KG1 (cell line): ENCODE results near the gene SLCO1B3.

ENCODE experiments used
- DNase-seq: peaks from one replicate; lab custom pipeline; 2025; lab: John Stamatoyannopoulos, UW

The SLCO1B3 gene

GRCh38 chr12:20883288-20883687, 72.8 kb downstream of the SLCO1B3 start:
- no peak for DNase-seq

- no peak for DNase-seq
These were observed 74.6 kb downstream of the SLCO1B3 start for GRCh38 chr12:20885116-20885515.

DNA sequence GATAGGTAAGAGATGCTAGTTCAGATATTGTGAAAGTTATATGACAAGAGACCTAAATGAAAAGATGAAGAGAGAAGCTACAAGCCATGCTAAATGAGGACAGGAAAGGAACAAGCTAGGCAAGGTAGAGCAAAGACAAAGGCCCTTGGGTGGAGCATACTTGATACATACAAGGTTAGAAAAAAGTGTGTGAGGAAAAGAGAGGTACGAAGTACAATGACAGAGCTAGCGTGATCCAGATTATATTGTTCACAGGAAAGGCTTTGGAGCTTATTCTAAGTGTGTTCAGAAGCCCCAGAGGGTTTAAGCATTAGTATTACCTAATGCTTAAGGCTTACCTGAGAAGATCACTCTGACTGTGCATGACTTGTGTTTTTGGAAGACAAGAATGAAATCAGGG, 75.0 kb downstream of the SLCO1B3 start:
- no peak for DNase-seq

GRCh38 chr12:20917269-20917668, 106.8 kb downstream of the SLCO1B3 start:
- no peak for DNase-seq

- DNase-seq, result no peak
These were observed 107.3 kb downstream of the SLCO1B3 start for GRCh38 chr12:20917819-20918218.

DNA sequence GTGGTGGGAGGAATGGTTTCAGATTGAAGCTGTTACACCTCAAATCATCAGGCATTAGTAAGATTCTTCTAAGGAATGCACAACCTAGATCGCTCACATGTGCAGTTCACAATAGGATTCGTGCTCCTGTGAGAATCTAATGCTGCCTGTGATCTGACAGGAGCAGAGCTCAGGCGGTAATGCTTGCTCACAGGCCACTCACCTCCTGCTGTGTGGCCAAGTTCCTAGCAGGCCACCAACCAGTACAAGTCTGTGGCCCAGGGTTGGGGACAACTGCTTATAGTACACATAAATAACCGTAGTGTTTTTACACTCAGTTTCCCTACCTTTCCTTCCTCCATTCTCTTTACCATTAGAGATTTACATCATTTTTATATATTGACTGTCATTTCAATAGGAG, 121.4 kb downstream of the SLCO1B3 start:
- DNase-seq, result no peak

DNA sequence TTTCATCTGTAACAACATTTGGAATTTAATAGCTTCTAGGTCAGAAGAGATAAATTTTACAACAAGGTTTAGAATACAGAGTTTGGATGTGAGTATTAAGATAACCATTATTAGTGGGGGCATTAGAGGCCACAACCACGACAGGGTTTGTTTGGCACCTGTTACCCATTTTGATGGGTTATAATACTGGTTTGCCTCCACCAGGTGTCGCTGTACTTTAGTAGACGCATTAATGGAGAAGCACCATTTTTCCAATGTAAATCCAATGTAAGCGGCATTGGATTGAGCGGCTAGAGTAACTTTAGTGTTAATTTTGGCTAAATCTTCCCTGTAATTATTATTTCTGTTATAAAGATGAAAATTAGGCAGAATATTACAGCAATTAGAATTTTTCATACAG, 136.2 kb downstream of the SLCO1B3 start:
- DNase-seq, result no peak

GRCh38 chr12:20950248-20950647, 139.7 kb downstream of the SLCO1B3 start:
- no peak for DNase-seq

- no peak for DNase-seq
These were observed 152.8 kb downstream of the SLCO1B3 start for GRCh38 chr12:20963303-20963702.

DNA sequence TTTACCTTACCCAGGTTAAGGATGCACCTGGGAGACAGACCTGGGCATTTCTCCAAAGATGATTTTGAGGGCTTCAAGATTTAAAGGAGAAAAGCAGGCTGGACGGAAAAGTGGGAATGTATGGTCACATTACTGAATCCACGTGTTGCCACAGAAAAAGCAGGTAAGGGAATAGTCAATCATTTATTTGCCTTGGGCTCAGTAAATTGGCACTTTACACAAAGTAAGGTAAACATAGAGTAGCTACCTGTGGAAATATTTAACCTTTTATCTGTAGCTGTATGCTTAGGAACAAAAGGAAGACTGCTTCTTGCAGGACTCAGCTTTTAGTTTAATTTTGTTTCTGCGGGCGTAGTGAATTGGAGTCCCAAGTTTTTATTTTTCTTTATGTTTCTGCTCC, 153.3 kb downstream of the SLCO1B3 start:
- DNase-seq, result no peak
